MM.1S (cell line): ENCODE results near the gene OR2J2.
"Not testable (repeated sequence)": the region's sequence is repeated elsewhere in the genome, so short reads cannot be mapped to it uniquely, and the experiment has no call there.

ENCODE experiments used
- DNase-seq: peaks from one replicate; pipeline ENCODE4 v3.0.0-alpha.2; 2015
- H2AFZ ChIP-seq: fragments of 300-600 bp; sonication (generic); 2 replicates; pipeline ENCODE4 v1.6.0; 2016; ENCODE audit warnings: antibody characterized with exemption, low read length
- H3F3A ChIP-seq: fragments of 300-600 bp; sonication (generic); 2 replicates; pipeline ENCODE4 v1.6.1; 2016; ENCODE audit warnings: mild to moderate bottlenecking, antibody characterized with exemption, low read length, moderate library complexity, mixed read lengths; ENCODE audit not compliant: insufficient read depth
- H3K27ac ChIP-seq: fragments of 300-600 bp; sonication (generic); 2 replicates; pipeline ENCODE4 v1.5.1; 2016; ENCODE audit warnings: mild to moderate bottlenecking, low read length
- H3K27me3 ChIP-seq: fragments of 300-600 bp; sonication (generic); replicated peaks from 2 replicates; pipeline ENCODE4 v1.6.0; 2016; ENCODE audit warnings: low read length; ENCODE audit not compliant: insufficient read depth
- H3K36me3 ChIP-seq: fragments of 300-600 bp; sonication (generic); replicated peaks from 2 replicates; pipeline ENCODE4 v1.6.1; 2016; ENCODE audit warnings: mild to moderate bottlenecking, low read length, mixed read lengths; ENCODE audit not compliant: insufficient read depth
- H3K4me1 ChIP-seq: fragments of 300-600 bp; sonication (generic); 2 replicates; pipeline ENCODE4 v1.6.1; 2016; ENCODE audit warnings: low read length, mixed read lengths
- H3K4me2 ChIP-seq: fragments of 300-600 bp; sonication (generic); 2 replicates; pipeline ENCODE4 v1.6.0; 2016; ENCODE audit warnings: low read depth, low read length
- H3K4me3 ChIP-seq: fragments of 300-600 bp; sonication (generic); 2 replicates; pipeline ENCODE4 v1.5.1; 2016; ENCODE audit warnings: low read length, mixed read lengths
- H3K79me2 ChIP-seq: fragments of 300-600 bp; sonication (generic); 2 replicates; pipeline ENCODE4 v1.6.1; 2016; ENCODE audit warnings: mixed run types, low read length, mixed read lengths
- H3K9ac ChIP-seq: fragments of 300-600 bp; sonication (generic); 2 replicates; pipeline ENCODE4 v1.6.1; 2016; ENCODE audit warnings: low read length, mixed read lengths
- H3K9me2 ChIP-seq: fragments of 300-600 bp; sonication (generic); replicated peaks from 2 replicates; pipeline ENCODE4 v1.6.1; 2016; ENCODE audit warnings: mild to moderate bottlenecking, low read length, mixed read lengths; ENCODE audit not compliant: insufficient read depth
- H3K9me3 ChIP-seq: fragments of 300-600 bp; sonication (generic); replicated peaks from 2 replicates; pipeline ENCODE4 v1.6.1; 2016; ENCODE audit warnings: mild to moderate bottlenecking, low read length, mixed read lengths; ENCODE audit not compliant: insufficient read depth
- H4K20me1 ChIP-seq: fragments of 300-600 bp; sonication (generic); 2 replicates; pipeline ENCODE4 v1.6.1; 2016; ENCODE audit warnings: mild to moderate bottlenecking, low read length, moderate library complexity, mixed read lengths; ENCODE audit not compliant: insufficient read depth
- EZH2 ChIP-seq: fragments of 300-600 bp; sonication (generic); optimal IDR thresholded peaks from 2 replicates; pipeline ENCODE3; 2017; ENCODE audit warnings: low read depth, mild to moderate bottlenecking, antibody characterized with exemption, low read length, mixed read lengths
- EZH2phosphoT487 ChIP-seq: fragments of 300-600 bp; sonication (generic); IDR thresholded peaks from 2 replicates; pipeline ENCODE4 v1.6.1; 2018; ENCODE audit warnings: antibody characterized with exemption, low read length
- TF ChIP-seq, protein P1 (sequence below): fragments of 300-600 bp; sonication (generic); IDR thresholded peaks from 2 replicates; pipeline ENCODE4 v1.5.1; 2016; ENCODE audit warnings: antibody characterized with exemption, low read length, mixed read lengths

Gene OR2J2

GRCh38 chr6:29170607-29171006, at the start of gene OR2J2:
Gene OR2J2, plus strand, starts transcription at chr6:29170907. Its CDS starts 2,729 bp downstream, at chr6:29173636.
- H3K27ac ChIP-seq, H3K4me2 ChIP-seq, H3K27me3 ChIP-seq, H3K9me3 ChIP-seq, H3K79me2 ChIP-seq, H3K4me3 ChIP-seq, DNase-seq, H3K36me3 ChIP-seq, H3F3A ChIP-seq, H3K9me2 ChIP-seq, H3K9ac ChIP-seq, H4K20me1 ChIP-seq, H3K4me1 ChIP-seq, H2AFZ ChIP-seq: not testable (repeated sequence)

DNA sequence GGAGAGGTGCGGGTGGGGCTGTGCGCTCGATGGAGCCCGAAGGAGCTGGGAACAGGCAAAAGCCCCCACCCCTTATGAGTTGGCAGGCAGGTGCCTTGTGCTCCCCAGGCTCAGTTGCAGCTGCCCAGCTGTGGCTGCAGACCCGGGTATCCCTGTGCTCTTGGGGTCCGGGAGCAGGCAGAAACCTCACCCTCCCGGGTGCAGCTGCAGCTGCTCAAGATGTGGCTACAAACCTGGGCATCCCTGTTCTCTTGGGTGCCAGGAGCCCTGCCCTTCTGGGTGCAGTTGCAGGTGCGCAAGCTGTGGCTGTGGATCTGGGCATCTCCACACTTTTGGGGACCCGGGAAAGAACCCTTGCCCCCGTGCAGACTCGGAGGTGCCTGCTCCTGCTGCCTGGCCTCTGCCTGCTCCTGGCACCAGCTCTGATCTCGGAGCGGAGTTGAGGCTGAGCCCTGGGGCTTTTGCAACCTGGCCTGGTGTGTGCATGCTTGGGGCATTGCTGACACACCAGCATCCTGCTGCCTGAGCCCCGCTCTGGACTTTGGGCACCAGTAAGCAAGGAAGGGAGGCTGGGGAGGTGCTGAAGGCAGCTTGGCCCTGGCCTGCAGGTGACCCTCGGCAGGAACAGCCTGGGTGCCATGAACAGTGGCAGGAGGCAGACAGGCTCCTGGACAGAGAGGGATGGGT, 41.2 kb upstream of the OR2J2 start:
- Histone ChIP-seq H3F3A (no peaks in the 10 kb centered on the region), H3K9me2 (no peaks in the 10 kb centered on the region), H3K4me2 (no peak overlapping the region), H3K4me3 (no peak overlapping the region), H4K20me1 (no peaks in the 10 kb centered on the region), H3K9ac (no peak overlapping the region), H3K36me3 (no peaks in the 10 kb centered on the region), H3K79me2 (no peaks in the 10 kb centered on the region), H2AFZ (no peak overlapping the region), H3K9me3 (no peaks in the 10 kb centered on the region), H3K27ac (no peak overlapping the region), H3K4me1 (no peaks in the 10 kb centered on the region), H3K27me3 (no peaks in the 10 kb centered on the region)
- DNase-seq: no peak
- TF ChIP-seq, protein P1, sequence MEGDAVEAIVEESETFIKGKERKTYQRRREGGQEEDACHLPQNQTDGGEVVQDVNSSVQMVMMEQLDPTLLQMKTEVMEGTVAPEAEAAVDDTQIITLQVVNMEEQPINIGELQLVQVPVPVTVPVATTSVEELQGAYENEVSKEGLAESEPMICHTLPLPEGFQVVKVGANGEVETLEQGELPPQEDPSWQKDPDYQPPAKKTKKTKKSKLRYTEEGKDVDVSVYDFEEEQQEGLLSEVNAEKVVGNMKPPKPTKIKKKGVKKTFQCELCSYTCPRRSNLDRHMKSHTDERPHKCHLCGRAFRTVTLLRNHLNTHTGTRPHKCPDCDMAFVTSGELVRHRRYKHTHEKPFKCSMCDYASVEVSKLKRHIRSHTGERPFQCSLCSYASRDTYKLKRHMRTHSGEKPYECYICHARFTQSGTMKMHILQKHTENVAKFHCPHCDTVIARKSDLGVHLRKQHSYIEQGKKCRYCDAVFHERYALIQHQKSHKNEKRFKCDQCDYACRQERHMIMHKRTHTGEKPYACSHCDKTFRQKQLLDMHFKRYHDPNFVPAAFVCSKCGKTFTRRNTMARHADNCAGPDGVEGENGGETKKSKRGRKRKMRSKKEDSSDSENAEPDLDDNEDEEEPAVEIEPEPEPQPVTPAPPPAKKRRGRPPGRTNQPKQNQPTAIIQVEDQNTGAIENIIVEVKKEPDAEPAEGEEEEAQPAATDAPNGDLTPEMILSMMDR: no peak

- no peaks in the 10 kb centered on the region for H3K27me3 ChIP-seq
- no peaks in the 10 kb centered on the region for H3K9me3 ChIP-seq
- no peak overlapping the region for H3K4me2 ChIP-seq
- H3K36me3 ChIP-seq: no peaks in the 10 kb centered on the region
- DNase-seq: no peak
- TF ChIP-seq, protein P1: no peak
- no peak for TF ChIP-seq EZH2phosphoT487
- no peak for TF ChIP-seq EZH2
- H3K9ac ChIP-seq: no peak overlapping the region
- no peaks in the 10 kb centered on the region for H3K79me2 ChIP-seq
- no peaks in the 10 kb centered on the region for H3K9me2 ChIP-seq
- no peak overlapping the region for H3K4me3 ChIP-seq
- no peak overlapping the region for H2AFZ ChIP-seq
- H3K27ac ChIP-seq: no peak overlapping the region
- H3K4me1 ChIP-seq: no peaks in the 10 kb centered on the region
- no peaks in the 10 kb centered on the region for H3F3A ChIP-seq
- no peaks in the 10 kb centered on the region for H4K20me1 ChIP-seq
These were observed 40.1 kb upstream of the OR2J2 start for GRCh38 chr6:29130644-29131043.

- TF ChIP-seq, protein P1: no peak
- no peak for TF ChIP-seq EZH2
- TF ChIP-seq EZH2phosphoT487: no peak
- H3K79me2 ChIP-seq: no peaks in the 10 kb centered on the region
- no peak overlapping the region for H3K9ac ChIP-seq
- DNase-seq: no peak
- H3K27ac ChIP-seq: no peak overlapping the region
- H3K9me2 ChIP-seq: no peaks in the 10 kb centered on the region
- H3K36me3 ChIP-seq: no peaks in the 10 kb centered on the region
- H4K20me1 ChIP-seq: no peaks in the 10 kb centered on the region
- no peak overlapping the region for H2AFZ ChIP-seq
- H3F3A ChIP-seq: no peaks in the 10 kb centered on the region
- no peak overlapping the region for H3K4me3 ChIP-seq
- no peaks in the 10 kb centered on the region for H3K27me3 ChIP-seq
- H3K4me1 ChIP-seq: no peaks in the 10 kb centered on the region
- no peaks in the 10 kb centered on the region for H3K9me3 ChIP-seq
- no peak overlapping the region for H3K4me2 ChIP-seq
These were observed 39.0 kb upstream of the OR2J2 start for GRCh38 chr6:29131691-29132090.
